ENCODE measurements around the gene ANO3. TPM values are rescaled to one million over a fixed set of nuclear protein-coding genes. Genes with fewer than 3 reads are reported as not detected.

The ANO3 gene
- total and polyA plus RNA-seq, 2 of the 8 experiments (the other 6 are each of a cell fraction or from before 2014, with no cell fraction given) = not detected

- peak; percentile 92 for TF ChIP-seq CHD7 (IDR thresholded peaks at IDR 0.05; ENCODE audit: insufficient replicate concordance, low read length)
- peak; percentile 78 for TF ChIP-seq YY1 (IDR thresholded peaks at IDR 0.05; ENCODE audit: low read depth, low read length)
- TF ChIP-seq TBP (IDR thresholded peaks at IDR 0.05; ENCODE audit: low read depth, low read length) = peak; percentile 38; the same call in 1 of the 2 replicates
- TF ChIP-seq POLR2A (IDR thresholded peaks at IDR 0.05; ENCODE audit: control extremely low read depth in 1 of 2, low read depth in 2 of 2, low read length in 2 of 2) = 0 out of 3 replicates have a peak, but pooled peaks of 1 of the 2 experiments have one; percentile 26
- TF ChIP-seq NANOG (IDR thresholded peaks at IDR 0.05; ENCODE audit: insufficient read depth, low read depth, low read length, poor library complexity, severe bottlenecking) = peak; percentile 88
- TF ChIP-seq TAF1 (IDR thresholded peaks at IDR 0.05; ENCODE audit: low read depth, low read length) = peak; percentile 34; the same call in 1 of the 2 replicates
- TF ChIP-seq ASH2L (IDR thresholded peaks at IDR 0.05; ENCODE audit: low read length) = peak; percentile 63
- no peak for TF ChIP-seq MAFK (IDR thresholded peaks at IDR 0.05; ENCODE audit: low read depth, low read length)
Observed at GRCh38 chr11:26522912-26523610, 191.1 kb downstream of the ANO3 start (continued).
